Activated CD4-positive, CD25-positive, alpha-beta regulatory T cell treated with anti-CD3 and anti-CD28 coated beads, Interleukin-2, amount 50 U/mL, for 72 hours (primary cell): ENCODE data around the gene RPL39L.

Experiments used
- DNase-seq: peaks from one replicate; pipeline ENCODE4 v3.0.0; 2021

RPL39L gene

GRCh38 chr3:187088701-187089100, 50.6 kb downstream of the RPL39L start:
- no peak for DNase-seq

DNA sequence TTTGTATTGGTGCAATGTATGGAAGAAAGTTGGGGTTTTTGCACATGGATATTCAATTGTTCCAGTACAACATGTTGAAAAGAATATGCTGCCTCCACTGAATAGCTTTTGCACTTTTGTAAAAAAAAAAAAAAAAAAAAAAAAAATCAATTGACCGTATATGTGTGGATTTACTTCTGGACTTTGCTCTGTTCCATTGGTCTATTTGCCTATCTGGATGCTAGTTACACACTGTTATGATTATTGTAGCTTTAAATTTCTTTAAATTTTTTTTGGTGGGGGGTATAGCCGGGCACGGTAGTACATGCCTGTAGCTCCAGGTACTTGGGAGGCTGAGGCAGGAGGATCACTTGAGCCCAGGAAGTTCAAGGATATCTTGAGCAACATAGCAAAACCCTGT, 52.5 kb downstream of the RPL39L start:
- no peak for DNase-seq

DNA sequence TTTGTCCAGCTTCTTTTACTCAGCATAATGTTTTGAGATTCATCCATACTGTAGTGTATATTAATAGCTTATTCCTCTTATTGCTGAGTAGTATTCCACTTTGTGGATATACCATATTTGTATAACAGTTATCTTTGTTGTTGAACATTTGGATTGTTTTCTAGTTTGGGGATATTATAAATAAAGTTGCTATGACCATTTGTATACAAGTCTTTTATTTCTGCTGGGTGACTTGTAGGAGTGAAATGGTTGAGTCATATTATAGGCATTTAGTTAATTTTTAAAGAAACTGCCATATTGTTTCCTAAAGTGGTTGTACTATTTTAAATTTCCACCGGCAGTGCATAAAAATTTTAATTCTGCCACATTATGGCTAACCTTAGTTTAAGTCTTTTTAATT, 53.4 kb downstream of the RPL39L start:
- DNase-seq = no peak

- no peak for DNase-seq
These were observed 54.2 kb downstream of the RPL39L start for GRCh38 chr3:187085021-187085666.

DNA sequence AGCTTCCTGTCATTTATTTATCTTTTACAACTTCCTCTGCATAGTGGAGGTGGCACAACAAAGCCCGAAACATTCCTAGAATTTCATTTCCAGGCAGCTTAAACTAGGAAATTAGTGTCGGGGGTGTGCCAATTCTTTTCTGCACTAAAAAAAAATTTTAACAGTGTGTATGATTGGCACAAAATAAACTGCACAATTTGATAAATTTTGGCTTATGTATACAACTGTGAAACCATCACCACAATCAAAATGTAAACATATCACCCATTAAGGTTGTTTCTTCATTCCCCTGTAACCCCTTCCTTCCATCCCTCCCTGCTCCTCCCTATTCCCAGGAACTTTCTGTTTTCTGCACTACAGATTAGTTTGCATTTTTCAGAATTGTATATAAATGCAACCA, 54.7 kb downstream of the RPL39L start:
- no peak for DNase-seq

- DNase-seq = no peak
These were observed 55.2 kb downstream of the RPL39L start for GRCh38 chr3:187084126-187084525.

DNA sequence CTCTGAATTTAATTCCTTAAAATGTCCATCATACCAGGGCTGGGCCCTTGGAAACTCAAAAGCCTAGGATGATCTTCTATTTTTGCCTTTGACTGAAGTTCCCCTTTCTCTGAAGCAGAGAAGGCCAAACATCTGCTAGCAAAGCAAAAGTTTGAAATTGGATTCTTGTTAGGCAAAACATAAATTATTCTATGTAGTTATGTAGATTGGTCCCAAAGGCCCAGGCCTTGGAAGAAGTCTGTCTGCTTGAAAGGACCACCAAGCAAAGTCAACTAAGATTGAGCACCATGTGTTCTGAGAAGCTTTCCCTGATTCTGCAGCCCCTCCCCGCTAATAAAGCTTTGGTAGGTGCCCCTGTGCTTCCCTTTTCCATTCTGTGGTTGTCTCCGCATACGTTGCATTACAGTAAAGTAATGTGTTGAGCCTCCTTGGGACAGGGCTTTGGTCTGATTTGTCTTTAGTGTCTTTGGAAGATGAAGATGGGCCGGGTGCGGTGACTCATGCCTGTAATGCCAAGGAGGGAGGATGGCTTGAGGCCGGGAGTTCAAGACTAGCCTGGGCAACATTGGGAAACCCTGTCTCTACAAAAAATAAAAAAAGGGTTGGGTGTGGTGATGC, 56.4 kb downstream of the RPL39L start:
- DNase-seq = no peak

- DNase-seq = no peak
These were observed 58.4 kb downstream of the RPL39L start for GRCh38 chr3:187080799-187081450.

GRCh38 chr3:187079090-187080022, 59.9 kb downstream of the RPL39L start:
- DNase-seq = no peak

DNA sequence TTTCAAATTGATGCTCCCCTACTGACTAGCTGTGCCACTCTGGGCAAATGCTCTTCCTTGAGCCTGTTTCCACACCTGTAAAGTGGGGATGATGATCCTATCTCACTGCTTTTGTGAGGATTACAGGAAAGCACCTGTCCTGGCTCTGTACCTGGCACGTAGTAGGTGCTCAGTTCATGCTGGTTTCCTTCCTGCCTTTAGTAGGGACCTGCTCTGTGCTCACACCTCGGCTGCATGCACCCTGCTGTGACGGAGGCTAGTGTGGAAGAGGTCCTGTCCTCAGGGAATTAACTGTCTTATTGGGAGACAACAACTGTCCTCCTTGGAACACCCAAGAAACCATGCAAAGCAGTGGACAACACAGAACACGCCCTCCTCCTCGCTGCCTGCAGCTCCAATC, 61.8 kb downstream of the RPL39L start:
- no peak for DNase-seq

GRCh38 chr3:187077085-187077484, 62.2 kb downstream of the RPL39L start:
- DNase-seq = no peak

DNA sequence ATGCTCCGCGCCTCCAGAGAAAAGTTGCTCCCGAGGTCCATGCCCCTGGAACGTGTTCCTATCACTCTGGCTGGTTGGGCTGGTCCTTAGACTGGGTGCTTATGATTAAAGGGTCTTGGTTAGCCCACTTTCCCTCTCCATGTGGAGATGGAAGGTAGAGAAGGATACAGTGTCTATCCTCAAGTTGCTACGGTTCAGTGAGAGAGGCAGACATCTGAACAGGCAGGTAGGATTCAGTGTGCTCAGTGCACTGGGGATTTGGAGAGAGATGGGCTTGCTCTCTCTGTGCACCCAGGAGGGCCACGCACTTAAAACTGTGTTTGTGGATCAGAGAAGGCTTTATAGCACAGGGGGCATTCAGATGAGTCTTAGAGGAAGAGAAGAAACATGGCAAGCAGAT, 63.0 kb downstream of the RPL39L start:
- no peak for DNase-seq

DNA sequence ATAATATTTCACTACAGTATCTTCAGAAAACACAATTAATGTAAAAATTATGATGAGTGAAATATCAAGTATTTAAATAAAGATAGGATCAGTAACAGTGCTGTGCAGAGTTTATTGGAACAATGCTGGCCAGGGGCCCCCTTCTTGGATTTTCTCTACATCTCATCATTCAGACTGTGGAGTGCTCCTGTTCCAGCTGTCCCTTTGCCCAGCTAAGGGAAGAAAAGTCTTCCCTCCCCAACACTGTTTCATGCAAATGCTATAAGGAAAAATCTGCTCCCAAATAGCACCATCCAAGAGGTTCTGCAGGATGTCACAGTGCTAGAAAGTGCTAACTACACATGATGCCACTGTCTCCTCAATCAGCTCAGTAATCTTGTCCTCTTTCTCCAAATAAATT, 64.5 kb downstream of the RPL39L start:
- no peak for DNase-seq

DNA sequence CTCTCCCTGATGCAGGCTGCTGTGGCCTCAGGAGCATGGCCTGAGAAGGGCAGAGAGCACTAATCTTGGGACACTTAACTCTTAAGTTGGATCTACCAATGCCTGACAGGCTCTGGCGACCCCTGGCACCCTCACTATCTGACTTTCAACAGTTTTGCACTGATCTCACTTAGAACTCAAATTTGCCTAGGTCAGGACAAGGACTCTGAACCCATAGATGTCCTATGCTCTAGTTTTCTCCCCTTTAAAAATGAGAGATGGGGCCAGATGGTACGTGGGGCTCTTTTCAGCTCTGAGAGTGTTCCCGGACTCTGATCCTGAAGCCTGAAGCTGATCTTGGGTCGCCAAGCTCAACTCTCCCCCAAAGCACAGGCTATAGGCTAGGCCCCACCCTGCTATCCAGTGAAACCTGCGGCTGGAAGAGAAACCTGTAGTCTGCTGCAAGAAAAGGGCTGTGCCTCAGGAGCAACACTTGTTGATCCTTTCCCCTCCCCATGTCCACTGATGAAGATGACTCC, 65.7 kb downstream of the RPL39L start:
- no peak for DNase-seq

- DNase-seq = no peak
These were observed 66.8 kb downstream of the RPL39L start for GRCh38 chr3:187072511-187072910.

DNA sequence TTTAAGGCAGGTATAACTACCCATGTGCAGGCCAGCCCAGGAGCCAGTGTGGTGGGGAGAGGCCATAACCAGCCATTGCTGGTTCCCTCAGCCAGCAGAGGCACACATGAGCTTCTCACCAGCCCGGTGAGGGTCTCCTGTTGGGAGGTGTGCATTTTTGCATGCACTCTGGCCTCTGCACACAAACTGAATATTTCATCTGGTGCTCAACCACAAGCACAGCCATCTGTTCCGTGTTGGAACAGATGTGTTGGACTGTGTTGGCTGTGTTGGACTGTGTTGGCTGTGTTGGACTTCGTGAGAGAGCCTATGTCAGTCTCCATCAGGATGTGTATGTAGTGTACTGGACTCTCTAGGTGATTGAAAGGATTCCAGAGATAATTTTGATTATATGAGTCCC, 67.2 kb downstream of the RPL39L start:
- no peak for DNase-seq
